Glutamatergic neuron (in vitro differentiated cells): ENCODE results near the gene PIK3R6. TPM values are rescaled to one million over a fixed set of nuclear protein-coding genes. Genes with fewer than 3 reads are reported as not detected.

Experiments used
- DNase-seq: peaks from one replicate; pipeline ENCODE4 v3.0.0; 2022
- H3K27ac Mint-ChIP-seq: one replicate; pipeline ENCODE4 v1.8.0; 2020; ENCODE audit warnings: mild to moderate bottlenecking, mixed read lengths, inconsistent platforms; ENCODE audit not compliant: unreplicated experiment
- H3K27me3 Mint-ChIP-seq: one replicate; pipeline ENCODE4 v1.8.0; 2020; ENCODE audit warnings: mild to moderate bottlenecking, moderate library complexity, mixed read lengths, inconsistent platforms; ENCODE audit not compliant: unreplicated experiment
- H3K36me3 Mint-ChIP-seq: one replicate; pipeline ENCODE4 v1.8.0; 2020; ENCODE audit warnings: mild to moderate bottlenecking, mixed read lengths, inconsistent platforms; ENCODE audit not compliant: unreplicated experiment
- H3K4me1 Mint-ChIP-seq: one replicate; pipeline ENCODE4 v1.8.0; 2020; ENCODE audit warnings: mild to moderate bottlenecking, low read depth, mixed read lengths, inconsistent platforms; ENCODE audit not compliant: unreplicated experiment
- H3K4me3 Mint-ChIP-seq: one replicate; pipeline ENCODE4 v1.8.0; 2020; ENCODE audit warnings: mild to moderate bottlenecking, mixed read lengths, inconsistent platforms; ENCODE audit not compliant: unreplicated experiment
- H3K9me3 Mint-ChIP-seq: one replicate; pipeline ENCODE4 v1.8.0; 2020; ENCODE audit warnings: mild to moderate bottlenecking, moderate library complexity, mixed read lengths, inconsistent platforms; ENCODE audit not compliant: unreplicated experiment
- CTCF ChIP-seq: fragments of 200-600 bp; sonication (generic); IDR thresholded peaks from one replicate; pipeline ENCODE4 v1.5.0; 2021; ENCODE audit not compliant: partially characterized antibody, unreplicated experiment
- total RNA-seq: library from RNA; stranded (reverse); fragmentation: NEBNext Ultra II Directional; extraction: Animal tissue kit (Norgen Biotek cat#: 25700); gene quantifications from one replicate; pipeline ENCODE4 v1.2.1, GENCODE V29; 2021; ENCODE audit not compliant: unreplicated experiment

Gene PIK3R6
- total RNA-seq, 1 donor from 2014 or later, result not detected

- H3K4me3 Mint-ChIP-seq, result no peak overlapping the region
- no peaks in the 10 kb centered on the region for H3K36me3 Mint-ChIP-seq
- no peak for TF ChIP-seq CTCF
- peaks cover 2% of the 10 kb centered on the region for H3K27me3 Mint-ChIP-seq
- H3K9me3 Mint-ChIP-seq, result no peaks in the 10 kb centered on the region
- H3K4me1 Mint-ChIP-seq, result no peaks in the 10 kb centered on the region
- H3K27ac Mint-ChIP-seq, result no peak overlapping the region
- no peak for DNase-seq
These were observed 44.9 kb upstream of the PIK3R6 start for GRCh38 chr17:8912084-8912981.

GRCh38 chr17:8910969-8911604 lies 43.6 kb upstream of the PIK3R6 start:
- no peaks in the 10 kb centered on the region for H3K9me3 Mint-ChIP-seq
- H3K36me3 Mint-ChIP-seq, result no peaks in the 10 kb centered on the region
- peaks cover 2% of the 10 kb centered on the region for H3K27me3 Mint-ChIP-seq
- DNase-seq, result no peak
- H3K4me3 Mint-ChIP-seq, result no peak overlapping the region
- no peaks in the 10 kb centered on the region for H3K4me1 Mint-ChIP-seq
- no peak for TF ChIP-seq CTCF
- no peak overlapping the region for H3K27ac Mint-ChIP-seq

- TF ChIP-seq CTCF, result no peak
- Mint-ChIP-seq H3K4me3 (no peak overlapping the region), H3K27me3 (peaks cover 2% of the 10 kb centered on the region), H3K27ac (no peak overlapping the region), H3K36me3 (no peaks in the 10 kb centered on the region), H3K4me1 (no peaks in the 10 kb centered on the region), H3K9me3 (no peaks in the 10 kb centered on the region)
- DNase-seq, result no peak
These were observed 42.3 kb upstream of the PIK3R6 start for GRCh38 chr17:8909586-8910270.

- no peak for DNase-seq
- no peaks in the 10 kb centered on the region for H3K4me1 Mint-ChIP-seq
- H3K36me3 Mint-ChIP-seq, result no peaks in the 10 kb centered on the region
- H3K27me3 Mint-ChIP-seq, result peaks cover 2% of the 10 kb centered on the region
- H3K27ac Mint-ChIP-seq, result no peak overlapping the region
- H3K9me3 Mint-ChIP-seq, result no peaks in the 10 kb centered on the region
- no peak for TF ChIP-seq CTCF
- H3K4me3 Mint-ChIP-seq, result no peak overlapping the region
These were observed 37.9 kb upstream of the PIK3R6 start for GRCh38 chr17:8905331-8905730.
